H1 (cell line): ENCODE data around the gene HPD. TPM values are rescaled to one million over a fixed set of nuclear protein-coding genes. Genes with fewer than 3 reads are reported as not detected.

Experiments used
- BRCA1 ChIP-seq: IDR thresholded peaks from 2 replicates; pipeline ENCODE4 v1.6.1; 2012; ENCODE audit warnings: low read depth, low read length, improper control_type of control experiment
- CTBP2 ChIP-seq: IDR thresholded peaks from 2 replicates; pipeline ENCODE4 v1.7.0; 2011; ENCODE audit warnings: borderline replicate concordance, mild to moderate bottlenecking, moderate library complexity, mixed read lengths, low read length; ENCODE audit not compliant: insufficient read depth, insufficient read length
- EZH2 ChIP-seq: fragments of 200-600 bp; sonication (generic); IDR thresholded peaks from 2 replicates; pipeline ENCODE4 v1.7.1; 2012; ENCODE audit warnings: low read depth, mild to moderate bottlenecking, moderate library complexity, low read length, inconsistent platforms; ENCODE audit not compliant: severe bottlenecking
- FOSL1 ChIP-seq: IDR thresholded peaks from 2 replicates; pipeline ENCODE4 v1.6.1; 2011; ENCODE audit warnings: mild to moderate bottlenecking, low read depth, low read length, moderate library complexity; ENCODE audit not compliant: insufficient read depth
- KDM1A ChIP-seq: fragments of 200-600, 300-600 bp; sonication (generic); IDR thresholded peaks from 2 replicates; pipeline ENCODE4 v1.7.1; 2016; ENCODE audit warnings: mild to moderate bottlenecking, low read length, borderline replicate concordance
- PHF8 ChIP-seq: fragments of 200-600 bp; sonication (generic); conservative IDR thresholded peaks from 2 replicates; pipeline ENCODE4 v1.7.1; 2012; ENCODE audit warnings: low read depth, mild to moderate bottlenecking, inconsistent platforms, low read length, moderate library complexity
- TBP ChIP-seq: IDR thresholded peaks from 2 replicates; pipeline ENCODE4 v1.6.1; 2011; ENCODE audit warnings: low read depth, low read length, improper control_type of control experiment
- polyA plus RNA-seq, 7 experiments: library from polyadenylated mRNA; depleted of rRNA in 3 of 7; stranded (reverse) in 5 of 7; unstranded in 2 of 7; fragments of >200 nt in 5 of 7; fragments of 200-250 nt in 2 of 7; gene quantifications; 1 replicate in 5 of 7; 2 replicates in 1 of 7; 4 replicates in 1 of 7; pipeline versions ENCODE4 v1.2.1 to v1.2.3, GENCODE V29; 2011 to 2013; ENCODE audit warnings: missing spikeins in 2 of 7, mixed read lengths in 2 of 7
- total RNA-seq: library from RNA; stranded (reverse); fragmentation: NEBNext Ultra II Directional; extraction: Animal tissue kit (Norgen Biotek cat#: 25700); gene quantifications from 2 replicates; pipeline ENCODE4 v1.2.1, GENCODE V29; 2021
- TF ChIP-seq, protein P1 (sequence below): IDR thresholded peaks from 2 replicates; pipeline ENCODE4 v1.6.1; 2012; ENCODE audit warnings: inconsistent platforms

The HPD gene
- total and polyA plus RNA-seq, 2 of the 8 experiments (the other 6 are each of a cell fraction or from before 2014, with no cell fraction given): 0.48 to 0.56 TPM

DNA sequence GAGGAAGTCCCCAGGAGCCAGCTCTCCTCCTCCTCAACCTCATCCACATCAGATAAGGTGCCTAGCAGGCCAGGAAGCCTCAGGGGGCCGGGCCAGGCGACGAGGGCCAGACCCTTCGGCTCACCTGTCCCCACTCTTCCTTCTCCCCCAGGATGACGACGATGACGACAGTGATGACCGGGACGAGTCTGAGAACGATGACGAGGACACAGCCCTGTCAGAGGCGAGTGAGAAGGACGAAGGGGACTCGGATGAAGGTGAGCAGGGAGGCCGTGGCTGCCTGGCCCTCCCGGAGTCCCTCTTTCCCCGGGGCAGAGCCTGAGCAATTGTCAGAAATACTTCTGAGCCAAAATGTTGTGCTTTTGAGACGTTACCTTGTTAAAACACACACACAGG is 41.0 kb downstream of the HPD start (continued):
- TF ChIP-seq PHF8: no peak
- no peak for TF ChIP-seq EZH2
- TF ChIP-seq, protein P1, sequence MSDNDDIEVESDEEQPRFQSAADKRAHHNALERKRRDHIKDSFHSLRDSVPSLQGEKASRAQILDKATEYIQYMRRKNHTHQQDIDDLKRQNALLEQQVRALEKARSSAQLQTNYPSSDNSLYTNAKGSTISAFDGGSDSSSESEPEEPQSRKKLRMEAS: no peak
- TF ChIP-seq KDM1A: no peak
- TF ChIP-seq BRCA1: no peak
- no peak for TF ChIP-seq TBP
- no peak for TF ChIP-seq FOSL1
- TF ChIP-seq CTBP2: no peak
